NCI-H2107 (cell line): ENCODE measurements around the gene OR2V2.
"Not testable (repeated sequence)": the region's sequence is repeated elsewhere in the genome, so short reads cannot be mapped to it uniquely, and the experiment has no call there.

Experiments used
- DNase-seq: peaks from one replicate; lab custom pipeline; 2025; lab: John Stamatoyannopoulos, UW

The OR2V2 gene

GRCh38 chr5:181145133-181145532 lies 2.3 kb upstream of the OR2V2 start:
- DNase-seq: no peak

DNA sequence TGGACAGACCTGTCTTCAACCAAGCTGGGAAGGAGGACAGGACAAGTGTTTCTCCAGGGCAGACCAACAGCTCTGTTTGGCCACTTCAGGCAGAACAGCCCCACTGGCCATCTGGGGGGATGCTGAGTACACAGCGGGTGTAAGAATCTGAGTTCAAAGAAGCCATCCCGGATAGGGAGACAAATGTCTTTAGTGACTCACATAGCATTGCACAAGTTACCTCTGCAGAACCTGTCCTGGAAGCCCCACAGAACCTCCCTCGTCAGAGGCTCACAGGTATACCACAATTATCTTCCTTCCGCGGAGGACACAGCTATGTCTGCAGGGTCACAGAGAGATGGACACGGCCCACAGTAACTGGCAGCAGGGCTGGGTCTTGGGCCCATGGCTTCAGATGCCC lies 2.0 kb downstream of the OR2V2 start:
- DNase-seq: no peak

GRCh38 chr5:181149806-181150733 lies 2.7 kb downstream of the OR2V2 start:
- no peak for DNase-seq

- no peak for DNase-seq
Measured at GRCh38 chr5:181151146-181151545, 3.8 kb downstream of the OR2V2 start.

DNA sequence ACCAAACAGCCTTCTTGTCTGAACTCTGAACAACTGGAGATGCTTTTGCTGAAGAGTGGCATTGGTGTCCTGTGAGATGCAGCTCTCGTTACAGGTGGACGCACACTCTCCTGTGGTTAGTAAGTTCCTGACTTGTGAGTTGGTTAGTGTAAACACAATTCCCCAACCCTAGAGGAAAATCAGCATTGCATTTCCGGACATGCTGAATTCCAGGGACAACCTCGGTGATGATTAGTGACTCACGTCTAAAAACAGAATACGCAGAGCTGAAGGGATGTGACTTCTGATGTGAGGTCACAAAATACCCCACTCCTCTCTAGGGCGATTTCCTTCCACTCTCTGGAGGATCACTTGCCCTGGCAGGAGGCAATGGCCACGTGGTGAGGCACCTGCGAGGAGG lies 5.0 kb downstream of the OR2V2 start:
- no peak for DNase-seq

DNA sequence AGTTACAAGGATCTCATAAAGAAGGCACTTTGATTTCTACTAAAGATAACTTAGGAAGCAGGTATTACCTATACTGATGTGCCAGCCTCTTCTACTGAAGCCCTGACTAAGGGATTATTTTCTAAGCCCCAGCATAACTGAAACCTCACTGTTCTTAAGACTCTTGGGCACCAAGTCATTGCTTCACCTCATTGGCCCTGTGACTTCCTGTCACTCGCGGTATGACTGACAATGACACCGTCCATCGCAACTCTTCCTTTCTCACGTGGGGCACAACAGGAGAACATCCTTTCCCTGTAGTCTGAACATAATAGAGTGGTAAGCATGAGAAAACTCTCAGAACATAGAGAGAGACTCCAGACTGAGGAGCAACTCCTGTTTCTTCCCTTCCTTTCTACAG lies 6.4 kb downstream of the OR2V2 start:
- DNase-seq: no peak

DNA sequence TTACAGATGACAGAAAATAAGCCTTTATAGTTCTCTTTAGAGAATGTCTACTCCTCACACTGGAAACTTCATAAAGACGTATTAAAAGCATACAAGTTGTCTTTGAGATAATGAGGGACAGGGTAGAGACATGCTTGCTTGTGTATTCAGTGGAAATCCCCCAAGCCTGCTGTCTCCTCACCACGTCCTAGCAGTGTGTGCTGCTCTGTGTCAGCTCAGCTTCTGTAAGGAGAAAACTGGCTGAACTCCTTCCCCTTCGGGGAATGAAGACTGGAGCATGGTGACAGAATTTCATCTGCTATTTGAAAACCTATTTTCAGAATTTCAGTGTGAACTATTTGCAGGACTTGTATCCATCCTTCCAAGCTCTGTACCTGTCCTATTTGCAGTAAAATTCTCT lies 9.4 kb downstream of the OR2V2 start:
- no peak for DNase-seq

GRCh38 chr5:181158869-181159268 lies 11.5 kb downstream of the OR2V2 start:
- no peak for DNase-seq

GRCh38 chr5:181159286-181160151 lies 12.1 kb downstream of the OR2V2 start:
- DNase-seq: peak; percentile 8

GRCh38 chr5:181160152-181160754 lies 12.9 kb downstream of the OR2V2 start:
- DNase-seq: no peak

DNA sequence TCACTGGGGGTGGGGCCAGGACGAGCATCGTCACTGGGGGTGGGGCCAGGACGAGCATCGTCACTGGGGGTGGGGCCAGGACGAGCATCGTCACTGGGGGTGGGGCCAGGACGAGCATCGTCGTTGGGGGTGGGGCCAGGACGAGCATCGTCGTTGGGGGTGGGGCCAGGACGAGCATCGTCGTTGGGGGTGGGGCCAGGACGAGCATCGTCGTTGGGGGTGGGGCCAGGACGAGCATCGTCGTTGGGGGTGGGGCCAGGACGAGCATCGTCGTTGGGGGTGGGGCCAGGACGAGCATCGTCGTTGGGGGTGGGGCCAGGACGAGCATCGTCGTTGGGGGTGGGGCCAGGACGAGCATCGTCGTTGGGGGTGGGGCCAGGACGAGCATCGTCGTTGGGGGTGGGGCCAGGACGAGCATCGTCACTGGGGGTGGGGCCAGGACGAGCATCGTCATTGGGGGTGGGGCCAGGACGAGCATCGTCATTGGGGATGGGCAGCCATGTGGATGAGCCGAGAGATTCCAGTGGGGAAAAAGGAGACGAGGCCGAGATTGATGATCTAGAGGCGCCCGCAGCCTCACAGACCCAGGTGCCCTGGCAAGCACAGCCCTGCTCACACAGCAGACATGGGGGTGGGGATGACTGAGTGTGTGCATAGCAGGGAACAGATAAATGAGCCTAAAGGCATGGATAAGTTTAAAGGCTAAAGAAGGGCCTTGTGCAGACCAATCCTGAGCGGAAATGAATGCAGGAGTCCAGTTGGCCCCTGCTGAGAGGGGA lies 13.6 kb downstream of the OR2V2 start:
- not testable (repeated sequence) for DNase-seq

- DNase-seq: no peak
Measured at GRCh38 chr5:181161534-181162175, 14.3 kb downstream of the OR2V2 start.

GRCh38 chr5:181163487-181164075 lies 16.2 kb downstream of the OR2V2 start:
- no peak for DNase-seq

GRCh38 chr5:181164076-181164952 lies 16.9 kb downstream of the OR2V2 start:
- DNase-seq: no peak

- no peak for DNase-seq
Measured at GRCh38 chr5:181166812-181167733, 19.7 kb downstream of the OR2V2 start.

DNA sequence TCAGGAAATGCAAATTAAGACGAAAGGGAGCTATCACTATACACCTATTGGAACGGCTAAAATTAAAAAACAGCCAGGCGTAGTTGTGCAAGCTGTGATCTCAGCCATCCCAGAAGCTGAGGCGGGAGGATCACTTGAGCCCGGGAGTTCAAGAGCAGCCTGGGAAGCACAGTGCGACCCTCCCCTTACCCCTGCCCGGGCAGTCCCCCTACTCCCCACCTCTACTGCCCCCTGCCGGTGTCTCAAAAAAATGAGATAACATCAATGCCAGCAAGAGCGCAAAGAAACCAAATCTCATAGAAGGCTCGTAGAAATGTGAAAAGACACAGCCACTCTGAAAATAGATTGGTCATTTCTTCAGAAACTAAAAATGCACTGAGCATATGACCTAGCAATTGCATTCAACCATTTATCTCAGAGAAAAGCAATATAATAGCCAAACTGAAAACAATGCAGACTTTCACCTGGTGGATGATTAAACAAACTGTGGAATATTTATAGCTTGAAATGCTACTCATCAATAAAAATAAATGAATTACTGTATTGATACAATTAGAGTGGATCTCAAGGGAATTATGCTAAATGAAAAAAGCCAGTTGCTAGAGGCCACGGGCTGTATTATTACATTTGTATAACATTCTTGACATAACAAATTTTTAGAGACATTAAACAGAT lies 20.6 kb downstream of the OR2V2 start:
- no peak for DNase-seq

DNA sequence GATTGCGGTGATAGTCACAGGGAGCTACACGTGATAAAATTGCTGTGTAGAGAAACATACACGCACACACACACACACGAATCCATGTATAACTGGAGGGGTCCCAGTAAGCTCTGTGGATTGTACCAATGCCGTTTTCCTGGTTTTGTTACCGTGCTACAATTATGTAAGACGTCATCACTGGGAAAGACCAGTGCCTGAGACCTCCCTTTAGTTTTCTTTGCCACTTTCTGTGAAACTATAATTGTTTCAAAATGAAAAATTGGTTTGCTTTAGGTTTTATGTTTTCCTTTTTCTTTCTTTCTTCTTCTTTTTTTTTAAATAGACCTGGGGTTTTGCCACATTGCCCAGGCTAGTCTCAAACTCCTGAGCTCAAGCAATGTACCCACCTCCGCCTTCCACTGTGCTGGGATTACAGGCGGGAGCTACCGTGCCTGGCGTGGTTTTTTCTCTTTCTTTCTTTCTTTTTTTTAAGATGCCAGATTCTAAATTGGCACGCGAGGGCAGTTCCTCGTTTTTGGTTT lies 21.3 kb downstream of the OR2V2 start:
- DNase-seq: no peak
